SK-N-SH treated with all-trans-retinoic acid at 6 μM for 48 hours (cell line): ENCODE data around the gene FAM98A.

ENCODE experiments used
- ATAC-seq: fragments of 200-7000 bp; cut with Tn5 transposase; 3 replicates; pipeline ENCODE4 v1.9.1; 2020; ENCODE audit warnings: mild to moderate bottlenecking, moderate library complexity
- ARNTL ChIP-seq: fragments of 450-650 bp; formaldehyde crosslinking; IDR thresholded peaks from 2 replicates; pipeline ENCODE4 v1.5.0; 2020; ENCODE audit warnings: low read depth, mild to moderate bottlenecking, moderate library complexity, borderline replicate concordance
- BACH2 ChIP-seq: fragments of 250-450 bp; sonication (Bioruptor Pico); IDR thresholded peaks from 2 replicates; pipeline ENCODE4 v1.9.0; 2021; ENCODE audit warnings: mild to moderate bottlenecking, borderline replicate concordance
- CSDC2 ChIP-seq: fragments of 250-450 bp; sonication (Bioruptor Pico); IDR thresholded peaks from 2 replicates; pipeline ENCODE4 v1.5.0; 2020; ENCODE audit warnings: mild to moderate bottlenecking, moderate library complexity
- ESRRG ChIP-seq: fragments of 250-450 bp; sonication (Bioruptor Pico); IDR thresholded peaks from 2 replicates; pipeline ENCODE4 v1.6.1; 2021; ENCODE audit warnings: mild to moderate bottlenecking
- GLIS3 ChIP-seq: fragments of 250-450 bp; sonication (Bioruptor Pico); IDR thresholded peaks from 2 replicates; pipeline ENCODE4 v1.5.0; 2020; ENCODE audit warnings: mild to moderate bottlenecking, moderate library complexity
- ISL1 ChIP-seq: fragments of 250-450 bp; sonication (Bioruptor Pico); IDR thresholded peaks from 2 replicates; pipeline ENCODE4 v2.1.2; 2022; ENCODE audit warnings: mild to moderate bottlenecking, moderate library complexity
- OSR1 ChIP-seq: fragments of 250-450 bp; sonication (Bioruptor Pico); IDR thresholded peaks from 2 replicates; pipeline ENCODE4 v1.8.0; 2022; ENCODE audit warnings: moderate library complexity, mild to moderate bottlenecking, inconsistent platforms
- PPARA ChIP-seq: fragments of 250-450 bp; sonication (Bioruptor Pico); IDR thresholded peaks from 2 replicates; pipeline ENCODE4 v1.5.0; 2020; ENCODE audit warnings: mild to moderate bottlenecking, borderline replicate concordance
- RARB ChIP-seq: fragments of 250-450 bp; sonication (Bioruptor Pico); IDR thresholded peaks from 2 replicates; pipeline ENCODE4 v1.8.0; 2021; ENCODE audit warnings: mild to moderate bottlenecking, moderate library complexity
- TCF4 ChIP-seq: fragments of 250-450 bp; sonication (Bioruptor Pico); IDR thresholded peaks from 2 replicates; pipeline ENCODE4 v1.8.0; 2021; ENCODE audit warnings: mild to moderate bottlenecking, moderate library complexity, borderline replicate concordance
- TOX ChIP-seq: fragments of 250-450 bp; sonication (Bioruptor Pico); IDR thresholded peaks from 2 replicates; pipeline ENCODE4 v1.8.0; 2021; ENCODE audit warnings: mild to moderate bottlenecking, moderate library complexity, borderline replicate concordance
- ZC3H10 ChIP-seq: fragments of 250-450 bp; sonication (Bioruptor Pico); IDR thresholded peaks from 2 replicates; pipeline ENCODE4 v1.5.1; 2021; ENCODE audit warnings: mild to moderate bottlenecking, moderate library complexity
- ZFP3 ChIP-seq: fragments of 250-450 bp; sonication (Bioruptor Pico); IDR thresholded peaks from 2 replicates; pipeline ENCODE4 v1.5.0; 2020; ENCODE audit warnings: mild to moderate bottlenecking, moderate library complexity
- ZFP30 ChIP-seq: fragments of 450-650 bp; formaldehyde crosslinking; IDR thresholded peaks from 2 replicates; pipeline ENCODE4 v1.5.0; 2022; ENCODE audit warnings: mild to moderate bottlenecking, moderate library complexity
- ZNF565 ChIP-seq: fragments of 450-650 bp; formaldehyde crosslinking; conservative IDR thresholded peaks from 2 replicates; pipeline ENCODE4 v1.5.0; 2020; ENCODE audit warnings: low read depth, mild to moderate bottlenecking, moderate library complexity
- ZNF70 ChIP-seq: fragments of 450-650 bp; formaldehyde crosslinking; IDR thresholded peaks from 2 replicates; pipeline ENCODE4 v1.5.0; 2020; ENCODE audit warnings: mild to moderate bottlenecking, moderate library complexity
- ZNF8 ChIP-seq: fragments of 450-650 bp; formaldehyde crosslinking; IDR thresholded peaks from 2 replicates; pipeline ENCODE4 v1.5.0; 2020; ENCODE audit warnings: mild to moderate bottlenecking, moderate library complexity
- TF ChIP-seq, protein P1 (sequence below): fragments of 250-450 bp; sonication (Bioruptor Pico); IDR thresholded peaks from 2 replicates; pipeline ENCODE4 v1.8.0; 2021; ENCODE audit warnings: low read depth, mild to moderate bottlenecking, moderate library complexity, borderline replicate concordance
- TF ChIP-seq, protein P2 (sequence below): fragments of 250-450 bp; sonication (Bioruptor Pico); IDR thresholded peaks from 2 replicates; pipeline ENCODE4 v1.8.0; 2020; ENCODE audit warnings: mild to moderate bottlenecking, moderate library complexity, borderline replicate concordance
- TF ChIP-seq, protein P3 (sequence below): fragments of 250-450 bp; sonication (Bioruptor Pico); IDR thresholded peaks from 2 replicates; pipeline ENCODE4 v1.5.1; 2020; ENCODE audit warnings: low read depth, mild to moderate bottlenecking, moderate library complexity
- TF ChIP-seq, protein P4 (sequence below): fragments of 250-450 bp; sonication (Bioruptor Pico); IDR thresholded peaks from 2 replicates; pipeline ENCODE4 v1.5.0; 2020; ENCODE audit warnings: mild to moderate bottlenecking, moderate library complexity

The FAM98A gene

DNA sequence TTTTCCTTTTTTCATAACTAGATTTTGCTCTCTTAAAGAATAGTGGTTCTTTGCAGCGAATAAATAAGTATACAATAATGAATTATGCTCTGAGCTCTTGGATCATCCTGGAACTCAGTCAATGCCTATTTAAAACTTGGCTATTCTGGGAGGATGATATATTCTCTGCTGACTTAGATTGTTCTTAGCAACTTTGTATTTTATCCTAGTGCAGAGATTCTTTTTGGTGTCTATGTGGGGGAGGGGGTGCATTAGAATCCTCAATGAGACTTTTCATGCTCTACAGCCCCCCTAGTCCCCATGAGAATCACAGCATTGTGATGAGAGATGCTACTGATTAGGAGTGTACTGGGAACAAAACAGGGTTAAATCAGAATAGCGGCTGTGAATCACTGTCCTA lies 8.8 kb upstream of the FAM98A start (continued):
- TF ChIP-seq, protein P1, sequence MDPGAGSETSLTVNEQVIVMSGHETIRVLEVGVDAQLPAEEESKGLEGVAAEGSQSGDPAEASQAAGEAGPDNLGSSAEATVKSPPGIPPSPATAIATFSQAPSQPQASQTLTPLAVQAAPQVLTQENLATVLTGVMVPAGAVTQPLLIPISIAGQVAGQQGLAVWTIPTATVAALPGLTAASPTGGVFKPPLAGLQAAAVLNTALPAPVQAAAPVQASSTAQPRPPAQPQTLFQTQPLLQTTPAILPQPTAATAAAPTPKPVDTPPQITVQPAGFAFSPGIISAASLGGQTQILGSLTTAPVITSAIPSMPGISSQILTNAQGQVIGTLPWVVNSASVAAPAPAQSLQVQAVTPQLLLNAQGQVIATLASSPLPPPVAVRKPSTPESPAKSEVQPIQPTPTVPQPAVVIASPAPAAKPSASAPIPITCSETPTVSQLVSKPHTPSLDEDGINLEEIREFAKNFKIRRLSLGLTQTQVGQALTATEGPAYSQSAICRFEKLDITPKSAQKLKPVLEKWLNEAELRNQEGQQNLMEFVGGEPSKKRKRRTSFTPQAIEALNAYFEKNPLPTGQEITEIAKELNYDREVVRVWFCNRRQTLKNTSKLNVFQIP (CRISPR knock-in tag): no peak
- TF ChIP-seq GLIS3 (no peak), ISL1 (CRISPR knock-in tag) (no peak), CSDC2 (CRISPR knock-in tag) (no peak), ZFP30 (CRISPR knock-in tag) (no peak), TCF4 (CRISPR knock-in tag) (no peak), RARB (CRISPR knock-in tag) (no peak)
- TF ChIP-seq, protein P2, sequence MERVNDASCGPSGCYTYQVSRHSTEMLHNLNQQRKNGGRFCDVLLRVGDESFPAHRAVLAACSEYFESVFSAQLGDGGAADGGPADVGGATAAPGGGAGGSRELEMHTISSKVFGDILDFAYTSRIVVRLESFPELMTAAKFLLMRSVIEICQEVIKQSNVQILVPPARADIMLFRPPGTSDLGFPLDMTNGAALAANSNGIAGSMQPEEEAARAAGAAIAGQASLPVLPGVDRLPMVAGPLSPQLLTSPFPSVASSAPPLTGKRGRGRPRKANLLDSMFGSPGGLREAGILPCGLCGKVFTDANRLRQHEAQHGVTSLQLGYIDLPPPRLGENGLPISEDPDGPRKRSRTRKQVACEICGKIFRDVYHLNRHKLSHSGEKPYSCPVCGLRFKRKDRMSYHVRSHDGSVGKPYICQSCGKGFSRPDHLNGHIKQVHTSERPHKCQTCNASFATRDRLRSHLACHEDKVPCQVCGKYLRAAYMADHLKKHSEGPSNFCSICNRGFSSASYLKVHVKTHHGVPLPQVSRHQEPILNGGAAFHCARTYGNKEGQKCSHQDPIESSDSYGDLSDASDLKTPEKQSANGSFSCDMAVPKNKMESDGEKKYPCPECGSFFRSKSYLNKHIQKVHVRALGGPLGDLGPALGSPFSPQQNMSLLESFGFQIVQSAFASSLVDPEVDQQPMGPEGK (CRISPR knock-in tag): no peak

DNA sequence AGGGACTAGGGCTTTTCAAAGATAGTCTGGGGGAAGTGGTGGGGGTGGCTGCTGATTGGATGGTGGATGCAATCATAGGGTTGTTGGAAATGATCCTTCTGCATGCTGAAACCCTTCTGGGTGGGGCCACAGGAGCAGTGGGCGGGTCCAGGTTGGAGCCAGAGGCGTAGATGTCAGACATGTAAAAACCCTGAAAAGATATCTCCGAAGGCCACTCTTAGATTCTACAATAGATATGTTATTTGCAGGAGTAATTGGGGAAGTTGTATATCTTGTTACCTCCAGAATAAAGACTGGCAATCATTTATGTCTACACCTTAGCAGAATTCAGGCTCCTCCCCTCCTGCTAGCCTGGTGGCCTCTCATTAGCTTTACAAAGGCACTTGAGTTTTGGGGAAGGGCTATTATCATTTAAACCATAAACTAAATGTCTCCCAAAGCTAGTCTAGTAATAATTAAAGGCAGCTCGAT lies 8.2 kb upstream of the FAM98A start:
- ATAC-seq: no peak
- TF ChIP-seq PPARA (CRISPR knock-in tag) (no peak), TCF4 (CRISPR knock-in tag) (no peak), ZNF565 (CRISPR knock-in tag) (no peak), OSR1 (CRISPR knock-in tag) (no peak), TOX (CRISPR knock-in tag) (no peak), ZFP3 (no peak), CSDC2 (CRISPR knock-in tag) (no peak), ISL1 (CRISPR knock-in tag) (no peak), ZFP30 (CRISPR knock-in tag) (no peak), BACH2 (CRISPR knock-in tag) (no peak), ARNTL (no peak), GLIS3 (no peak), ZC3H10 (CRISPR knock-in tag) (no peak)
- TF ChIP-seq, protein P3, sequence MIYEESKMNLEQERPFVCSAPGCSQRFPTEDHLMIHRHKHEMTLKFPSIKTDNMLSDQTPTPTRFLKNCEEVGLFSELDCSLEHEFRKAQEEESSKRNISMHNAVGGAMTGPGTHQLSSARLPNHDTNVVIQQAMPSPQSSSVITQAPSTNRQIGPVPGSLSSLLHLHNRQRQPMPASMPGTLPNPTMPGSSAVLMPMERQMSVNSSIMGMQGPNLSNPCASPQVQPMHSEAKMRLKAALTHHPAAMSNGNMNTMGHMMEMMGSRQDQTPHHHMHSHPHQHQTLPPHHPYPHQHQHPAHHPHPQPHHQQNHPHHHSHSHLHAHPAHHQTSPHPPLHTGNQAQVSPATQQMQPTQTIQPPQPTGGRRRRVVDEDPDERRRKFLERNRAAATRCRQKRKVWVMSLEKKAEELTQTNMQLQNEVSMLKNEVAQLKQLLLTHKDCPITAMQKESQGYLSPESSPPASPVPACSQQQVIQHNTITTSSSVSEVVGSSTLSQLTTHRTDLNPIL (CRISPR knock-in tag): no peak
- TF ChIP-seq, protein P4, sequence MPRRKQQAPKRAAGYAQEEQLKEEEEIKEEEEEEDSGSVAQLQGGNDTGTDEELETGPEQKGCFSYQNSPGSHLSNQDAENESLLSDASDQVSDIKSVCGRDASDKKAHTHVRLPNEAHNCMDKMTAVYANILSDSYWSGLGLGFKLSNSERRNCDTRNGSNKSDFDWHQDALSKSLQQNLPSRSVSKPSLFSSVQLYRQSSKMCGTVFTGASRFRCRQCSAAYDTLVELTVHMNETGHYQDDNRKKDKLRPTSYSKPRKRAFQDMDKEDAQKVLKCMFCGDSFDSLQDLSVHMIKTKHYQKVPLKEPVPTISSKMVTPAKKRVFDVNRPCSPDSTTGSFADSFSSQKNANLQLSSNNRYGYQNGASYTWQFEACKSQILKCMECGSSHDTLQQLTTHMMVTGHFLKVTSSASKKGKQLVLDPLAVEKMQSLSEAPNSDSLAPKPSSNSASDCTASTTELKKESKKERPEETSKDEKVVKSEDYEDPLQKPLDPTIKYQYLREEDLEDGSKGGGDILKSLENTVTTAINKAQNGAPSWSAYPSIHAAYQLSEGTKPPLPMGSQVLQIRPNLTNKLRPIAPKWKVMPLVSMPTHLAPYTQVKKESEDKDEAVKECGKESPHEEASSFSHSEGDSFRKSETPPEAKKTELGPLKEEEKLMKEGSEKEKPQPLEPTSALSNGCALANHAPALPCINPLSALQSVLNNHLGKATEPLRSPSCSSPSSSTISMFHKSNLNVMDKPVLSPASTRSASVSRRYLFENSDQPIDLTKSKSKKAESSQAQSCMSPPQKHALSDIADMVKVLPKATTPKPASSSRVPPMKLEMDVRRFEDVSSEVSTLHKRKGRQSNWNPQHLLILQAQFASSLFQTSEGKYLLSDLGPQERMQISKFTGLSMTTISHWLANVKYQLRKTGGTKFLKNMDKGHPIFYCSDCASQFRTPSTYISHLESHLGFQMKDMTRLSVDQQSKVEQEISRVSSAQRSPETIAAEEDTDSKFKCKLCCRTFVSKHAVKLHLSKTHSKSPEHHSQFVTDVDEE (CRISPR knock-in tag): no peak

DNA sequence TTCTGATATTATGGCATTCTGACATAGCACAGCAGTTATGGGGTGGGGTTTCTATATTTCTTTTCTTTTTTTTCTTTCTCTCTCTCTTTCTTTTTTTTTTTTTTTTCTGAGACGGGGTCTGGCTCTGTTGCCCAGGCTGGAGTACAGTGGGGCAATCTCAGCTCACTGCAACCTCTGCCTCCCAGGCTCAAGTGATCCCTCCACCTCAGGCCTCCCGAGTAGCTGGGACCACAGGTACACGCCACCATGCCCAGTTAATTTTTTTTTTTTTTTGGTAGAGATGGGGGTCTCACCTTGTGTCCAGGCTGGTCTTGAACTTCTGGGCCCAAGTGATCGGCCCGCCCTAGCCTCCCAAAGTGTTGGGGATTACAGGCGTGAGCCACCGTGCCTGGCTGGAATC lies 7.5 kb upstream of the FAM98A start:
- TF ChIP-seq ZNF8 (CRISPR knock-in tag) (no peak), PPARA (CRISPR knock-in tag) (no peak), TOX (CRISPR knock-in tag) (no peak), ZNF565 (CRISPR knock-in tag) (no peak), ESRRG (CRISPR knock-in tag) (no peak), ZFP3 (no peak)
- TF ChIP-seq, all 23 proteins: peak for 0
- no peak for ATAC-seq

DNA sequence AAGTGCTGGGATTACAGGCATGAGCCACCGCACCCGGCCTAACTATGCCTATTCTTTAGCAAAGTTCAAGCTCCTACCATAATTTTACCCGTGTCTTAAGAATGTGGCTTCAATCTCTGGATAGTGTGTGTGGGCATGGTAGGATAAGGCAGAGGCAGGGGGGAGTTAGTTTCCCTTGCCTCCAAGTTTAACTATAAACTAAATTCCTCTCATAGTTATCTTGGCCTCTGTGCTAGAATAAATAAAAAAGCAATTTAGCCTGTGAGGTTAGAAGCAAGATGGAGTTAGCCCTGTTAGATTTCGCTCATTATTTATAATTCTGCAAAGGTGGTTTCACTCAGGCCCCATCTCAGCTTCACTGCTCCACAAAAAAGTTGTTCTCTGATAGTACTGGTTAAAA lies 7.0 kb upstream of the FAM98A start:
- ATAC-seq: no peak
- no peak for TF ChIP-seq ZNF70 (CRISPR knock-in tag)
